Erythroblast (primary cell): ENCODE data around the gene FCHSD1.

Experiments
- GATA1 ChIP-seq: IDR thresholded peaks from 2 replicates; pipeline ENCODE4 v1.6.1; 2011; ENCODE audit warnings: low read depth, mild to moderate bottlenecking, control low read depth, low read length, moderate library complexity
- POLR2A ChIP-seq: IDR thresholded peaks from 2 replicates; pipeline ENCODE4 v1.6.1; 2011; ENCODE audit warnings: mild to moderate bottlenecking, low read length

DNA sequence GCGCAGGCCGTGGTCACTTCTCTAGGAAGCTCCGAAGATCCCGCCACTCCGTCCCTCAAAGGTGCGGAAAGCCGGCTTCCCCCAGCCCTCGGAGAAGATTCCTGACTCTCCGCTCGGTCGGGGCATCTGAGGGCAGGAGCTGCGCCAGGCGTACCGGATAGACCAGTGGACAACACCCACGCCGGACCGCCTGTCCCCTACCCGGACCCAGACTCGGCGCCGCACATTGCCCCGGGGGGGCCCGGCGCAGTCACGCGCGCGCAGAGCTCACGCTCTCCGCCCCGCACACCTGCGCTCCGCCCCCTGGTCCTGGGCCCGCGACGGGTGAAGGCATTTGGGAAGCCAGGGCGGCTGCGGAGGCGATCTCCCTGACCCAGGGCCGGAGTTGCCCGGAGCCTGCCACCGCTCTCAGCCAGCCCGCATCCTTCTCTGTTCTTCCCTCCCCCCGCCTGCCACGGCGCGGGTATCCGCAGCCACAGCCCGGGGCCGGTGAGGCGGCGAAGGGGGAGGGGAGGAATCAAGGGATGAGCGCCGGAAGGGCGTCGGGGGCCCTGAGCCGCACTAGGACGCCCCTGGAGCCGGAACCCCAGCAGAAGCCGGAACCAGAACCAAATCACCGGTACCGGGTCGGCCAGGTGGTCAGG lies 14.0 kb downstream of the FCHSD1 start:
- TF ChIP-seq POLR2A (no peak), GATA1 (no peak)
